NCI-H226 (cell line): ENCODE results near the gene ABHD12.

Source experiments
- DNase-seq: peaks from one replicate; pipeline ENCODE4 v3.0.0-alpha.2; 2015

The ABHD12 gene

GRCh38 chr20:25380945-25381614 is 9.6 kb downstream of the ABHD12 start:
- DNase-seq = no peak

- DNase-seq = no peak
Observed at GRCh38 chr20:25378884-25379733, 11.5 kb downstream of the ABHD12 start.

- DNase-seq = no peak
Observed at GRCh38 chr20:25378189-25378883, 12.3 kb downstream of the ABHD12 start.

- DNase-seq = no peak
Observed at GRCh38 chr20:25376886-25377285, 13.7 kb downstream of the ABHD12 start.

- no peak for DNase-seq
Observed at GRCh38 chr20:25376236-25376635, 14.4 kb downstream of the ABHD12 start.

- no peak for DNase-seq
Observed at GRCh38 chr20:25374842-25375241, 15.8 kb downstream of the ABHD12 start.

- DNase-seq = peak; percentile 92
Observed at GRCh38 chr20:25372584-25373336, 17.9 kb downstream of the ABHD12 start.

- DNase-seq = no peak
Observed at GRCh38 chr20:25369971-25370370, 20.7 kb downstream of the ABHD12 start.

GRCh38 chr20:25369529-25369928 is 21.1 kb downstream of the ABHD12 start:
- no peak for DNase-seq

GRCh38 chr20:25368976-25369375 is 21.7 kb downstream of the ABHD12 start:
- DNase-seq = no peak

GRCh38 chr20:25368526-25368925 is 22.1 kb downstream of the ABHD12 start:
- DNase-seq = no peak

- no peak for DNase-seq
Observed at GRCh38 chr20:25364879-25365699, 25.5 kb downstream of the ABHD12 start.

GRCh38 chr20:25364180-25364788 is 26.4 kb downstream of the ABHD12 start:
- DNase-seq = peak; percentile 51

- DNase-seq = peak; percentile 63
Observed at GRCh38 chr20:25361287-25361683, 29.4 kb downstream of the ABHD12 start.

- DNase-seq = peak; percentile 52
Observed at GRCh38 chr20:25360631-25361286, 29.9 kb downstream of the ABHD12 start.

- DNase-seq = no peak
Observed at GRCh38 chr20:25356271-25356933, 34.2 kb downstream of the ABHD12 start.

GRCh38 chr20:25355866-25356265 is 34.8 kb downstream of the ABHD12 start:
- no peak for DNase-seq

GRCh38 chr20:25355011-25355595 is 35.5 kb downstream of the ABHD12 start:
- no peak for DNase-seq

- DNase-seq = no peak
Observed at GRCh38 chr20:25353747-25354705, 36.6 kb downstream of the ABHD12 start.
